OCI-LY7 (cell line): ENCODE results near the gene BSG.

Source experiments
- CTCF ChIP-seq: fragments of 200-600 bp; sonication (generic); conservative IDR thresholded peaks from 2 replicates; pipeline ENCODE4 v1.5.1; 2014; ENCODE audit warnings: mild to moderate bottlenecking, antibody characterized with exemption, low read length, moderate library complexity, mixed read lengths
- EZH2phosphoT487 ChIP-seq: fragments of 200-600 bp; sonication (generic); IDR thresholded peaks from 2 replicates; pipeline ENCODE4 v1.6.1; 2018; ENCODE audit warnings: low read depth, borderline replicate concordance, mild to moderate bottlenecking, mixed run types, antibody characterized with exemption, low read length, moderate library complexity, mixed read lengths

- TF ChIP-seq CTCF (no peak), EZH2phosphoT487 (no peak)
These were observed 32.0 kb downstream of the BSG start for GRCh38 chr19:604355-604754.
